Measurements from ENCODE around the gene LRMDA.

The LRMDA gene

GRCh38 chr10:75803121-75803520, 371.7 kb downstream of the LRMDA start:
- TF ChIP-seq, protein P1, sequence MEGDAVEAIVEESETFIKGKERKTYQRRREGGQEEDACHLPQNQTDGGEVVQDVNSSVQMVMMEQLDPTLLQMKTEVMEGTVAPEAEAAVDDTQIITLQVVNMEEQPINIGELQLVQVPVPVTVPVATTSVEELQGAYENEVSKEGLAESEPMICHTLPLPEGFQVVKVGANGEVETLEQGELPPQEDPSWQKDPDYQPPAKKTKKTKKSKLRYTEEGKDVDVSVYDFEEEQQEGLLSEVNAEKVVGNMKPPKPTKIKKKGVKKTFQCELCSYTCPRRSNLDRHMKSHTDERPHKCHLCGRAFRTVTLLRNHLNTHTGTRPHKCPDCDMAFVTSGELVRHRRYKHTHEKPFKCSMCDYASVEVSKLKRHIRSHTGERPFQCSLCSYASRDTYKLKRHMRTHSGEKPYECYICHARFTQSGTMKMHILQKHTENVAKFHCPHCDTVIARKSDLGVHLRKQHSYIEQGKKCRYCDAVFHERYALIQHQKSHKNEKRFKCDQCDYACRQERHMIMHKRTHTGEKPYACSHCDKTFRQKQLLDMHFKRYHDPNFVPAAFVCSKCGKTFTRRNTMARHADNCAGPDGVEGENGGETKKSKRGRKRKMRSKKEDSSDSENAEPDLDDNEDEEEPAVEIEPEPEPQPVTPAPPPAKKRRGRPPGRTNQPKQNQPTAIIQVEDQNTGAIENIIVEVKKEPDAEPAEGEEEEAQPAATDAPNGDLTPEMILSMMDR (IDR thresholded peaks at IDR 0.05; ENCODE audit: unreplicated experiment in 3 of 3): no peak
- Mint-ChIP-seq H3K27ac (no peak overlapping the region), H3K4me3 (no peak overlapping the region), H3K36me3 (ENCODE audit: low read depth) (no peaks in the 10 kb centered on the region), H3K4me1 (peaks cover 24% of the 10 kb centered on the region), H3K27me3 (ENCODE audit: low read depth) (peaks cover 39% of the 10 kb centered on the region), H3K9me3 (peaks cover 11% of the 10 kb centered on the region)

DNA sequence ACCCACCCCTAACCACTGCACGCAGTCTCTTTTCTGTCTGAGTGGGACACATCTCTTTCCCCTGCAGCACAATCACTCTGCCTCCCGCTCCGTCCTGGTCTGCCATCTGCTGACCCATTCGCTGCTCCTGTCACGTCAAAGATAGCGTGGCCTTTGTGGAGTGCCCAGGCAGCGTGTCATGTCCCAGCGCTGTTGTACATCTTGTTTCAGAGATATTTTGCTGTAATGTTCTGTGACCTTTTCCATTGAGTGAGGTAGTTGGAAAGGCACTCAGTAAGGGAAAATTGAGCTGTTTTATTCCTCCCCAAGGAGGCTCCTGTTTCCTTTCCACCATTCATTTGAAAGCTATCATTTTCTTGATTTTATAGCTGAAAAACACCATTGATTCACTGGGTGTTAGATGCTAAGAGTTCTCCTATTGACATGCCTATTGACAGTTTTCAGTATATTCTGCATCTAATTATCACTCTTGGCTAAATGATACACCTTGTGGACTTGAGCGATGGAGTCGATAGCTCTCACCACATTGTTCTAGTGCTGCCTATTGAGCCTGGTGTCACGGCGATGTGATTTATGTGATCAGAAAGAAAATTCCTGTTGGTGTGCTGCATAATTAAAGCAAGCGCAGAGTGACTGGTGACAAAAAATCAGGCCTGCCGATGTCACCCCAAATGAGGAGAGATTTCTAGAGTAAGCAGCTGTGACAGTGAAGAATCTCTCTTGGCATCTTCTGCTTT, 372.6 kb downstream of the LRMDA start:
- H3K36me3 Mint-ChIP-seq (ENCODE audit: low read depth): no peaks in the 10 kb centered on the region
- H3K4me1 Mint-ChIP-seq: peaks cover 24% of the 10 kb centered on the region
- peaks cover 5% of the 10 kb centered on the region for H3K9me3 Mint-ChIP-seq
- peaks cover 39% of the 10 kb centered on the region for H3K27me3 Mint-ChIP-seq (ENCODE audit: low read depth)
- H3K27ac Mint-ChIP-seq: peak overlapping the region in 1 of 3 experiments; percentile 1
- no peak overlapping the region for H3K4me3 Mint-ChIP-seq
- TF ChIP-seq, protein P1 (IDR thresholded peaks at IDR 0.05; ENCODE audit: unreplicated experiment in 3 of 3): no peak

DNA sequence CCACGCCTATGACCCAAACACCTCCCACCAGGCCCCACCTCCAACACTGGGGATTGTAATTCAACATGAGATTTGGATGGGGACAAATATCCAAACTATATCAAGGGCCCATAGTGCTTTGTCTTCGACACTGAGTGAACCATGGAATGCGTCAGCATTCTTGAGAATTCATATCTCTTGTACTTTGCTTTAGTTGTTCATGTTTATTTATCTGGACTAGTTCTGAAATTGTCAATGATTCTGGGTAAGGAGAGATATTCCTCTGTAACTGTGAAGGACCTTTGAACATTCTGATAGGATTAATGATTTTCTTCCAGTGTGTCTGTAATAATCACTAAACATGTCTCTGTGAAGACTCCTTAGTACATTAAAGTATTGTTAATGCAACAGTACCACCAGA, 374.8 kb downstream of the LRMDA start:
- Mint-ChIP-seq H3K27me3 (ENCODE audit: low read depth) (peaks cover 55% of the 10 kb centered on the region), H3K27ac (no peak overlapping the region), H3K4me3 (no peak overlapping the region), H3K36me3 (ENCODE audit: low read depth) (no peaks in the 10 kb centered on the region), H3K4me1 (peaks cover 24% of the 10 kb centered on the region), H3K9me3 (peaks cover 5% of the 10 kb centered on the region)
- TF ChIP-seq, protein P1 (IDR thresholded peaks at IDR 0.05; ENCODE audit: unreplicated experiment in 3 of 3): no peak

- Mint-ChIP-seq H3K27me3 (ENCODE audit: low read depth) (peaks cover 53% of the 10 kb centered on the region), H3K9me3 (peaks cover 2% of the 10 kb centered on the region), H3K36me3 (ENCODE audit: low read depth) (no peaks in the 10 kb centered on the region), H3K4me3 (no peak overlapping the region), H3K4me1 (peaks cover 17% of the 10 kb centered on the region), H3K27ac (no peak overlapping the region)
- TF ChIP-seq, protein P1 (IDR thresholded peaks at IDR 0.05; ENCODE audit: unreplicated experiment in 3 of 3): no peak
These were observed 376.0 kb downstream of the LRMDA start for GRCh38 chr10:75807456-75807855.

DNA sequence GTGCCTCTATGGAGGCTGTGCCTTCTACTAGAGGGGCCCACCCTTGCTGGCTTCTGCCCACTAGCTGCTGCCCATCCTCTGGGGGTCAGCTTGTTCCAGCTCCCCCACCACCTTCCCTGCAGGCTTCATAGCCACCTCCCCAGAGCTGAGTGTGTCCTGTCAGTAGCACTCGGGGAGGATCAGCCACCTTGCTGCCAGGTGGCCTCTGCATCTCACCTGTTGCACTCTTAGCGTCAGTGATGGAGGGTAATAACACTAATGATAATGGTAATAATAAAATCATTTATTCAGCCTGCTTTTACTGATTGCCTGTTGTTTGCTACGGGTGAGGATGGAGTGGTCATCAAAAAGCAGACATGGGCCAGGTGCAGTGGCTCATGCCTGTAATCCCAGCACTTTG, 377.6 kb downstream of the LRMDA start:
- TF ChIP-seq, protein P1 (IDR thresholded peaks at IDR 0.05; ENCODE audit: unreplicated experiment in 3 of 3): no peak
- Mint-ChIP-seq H3K4me1 (peaks cover 7% of the 10 kb centered on the region), H3K9me3 (no peaks in the 10 kb centered on the region), H3K36me3 (ENCODE audit: low read depth) (no peaks in the 10 kb centered on the region), H3K4me3 (no peak overlapping the region), H3K27me3 (ENCODE audit: low read depth) (peaks cover 49% of the 10 kb centered on the region), H3K27ac (no peak overlapping the region)

DNA sequence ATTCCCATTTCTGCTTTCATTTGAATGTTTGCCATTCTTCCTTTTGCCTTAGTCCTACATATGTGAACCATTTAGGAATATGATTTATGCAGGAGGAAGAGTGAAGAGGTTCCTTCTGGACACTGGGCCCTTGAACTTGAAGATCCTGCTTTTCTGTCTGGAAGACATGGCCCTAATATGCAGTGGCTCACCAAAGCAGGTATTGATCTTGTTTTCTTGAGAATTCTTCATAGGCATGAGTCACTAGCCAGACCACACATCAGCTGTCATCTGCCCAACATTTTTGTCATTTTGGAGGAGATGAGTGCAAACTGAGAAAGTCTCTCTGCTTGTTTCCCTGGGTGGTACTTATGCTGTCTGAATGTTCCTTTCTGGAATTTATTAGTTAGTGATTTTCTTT, 382.6 kb downstream of the LRMDA start:
- Mint-ChIP-seq H3K27ac (no peak overlapping the region), H3K36me3 (ENCODE audit: low read depth) (no peaks in the 10 kb centered on the region), H3K27me3 (ENCODE audit: low read depth) (peaks cover 60% of the 10 kb centered on the region), H3K9me3 (peaks cover under 1% of the 10 kb centered on the region), H3K4me1 (no peaks in the 10 kb centered on the region), H3K4me3 (no peak overlapping the region)
- TF ChIP-seq, protein P1 (IDR thresholded peaks at IDR 0.05; ENCODE audit: unreplicated experiment in 3 of 3): no peak
